Endothelial cell of umbilical vein (primary cell): ENCODE measurements around the gene ZMAT5. TPM values are rescaled to one million over a fixed set of nuclear protein-coding genes. Genes with fewer than 3 reads are reported as not detected.

Experiments
- BruUV-seq: library from RNA; stranded (reverse); fragments of 400-500 nt; replicated peaks from 2 replicates; lab custom pipeline; 2021; lab: Mats Ljungman, UMichigan
- CTCF ChIA-PET: fragments of 300-600, 350-600 bp; sonication (Branson Sonifier 250); formaldehyde crosslinking; loops from one replicate; lab custom pipeline; 2021; ENCODE audit warnings: antibody characterized with exemption, inconsistent platforms; lab: Charles Lee
- POLR2A ChIA-PET: fragments of 300-600, 350-600 bp; sonication (Branson Sonifier 250); formaldehyde crosslinking; loops from one replicate; lab custom pipeline; 2021; ENCODE audit warnings: antibody characterized with exemption, inconsistent platforms; lab: Charles Lee
- DNase-seq: peaks from one replicate; pipeline ENCODE4 v3.0.0-alpha.2; 2011; ENCODE audit warnings: low read depth, low spot score
- FAIRE-seq: peaks from 2 replicates; lab custom pipeline; 2011; peaks lifted over from hg19 to GRCh38; lab: Jason Lieb, UNC
- H2AFZ ChIP-seq: 2 replicates; pipeline ENCODE4 v1.6.0; 2012; ENCODE audit warnings: low read depth, low read length, control low read depth, inconsistent platforms
- H3K27ac ChIP-seq: 2 replicates; pipeline ENCODE4 v1.5.1; 2011; ENCODE audit warnings: low read depth, mild to moderate bottlenecking, control low read depth, low read length, moderate library complexity; ENCODE audit not compliant: insufficient read depth
- H3K27me3 ChIP-seq, 2 experiments: 2 replicates each; pipeline versions ENCODE4 v1.6.0 to v1.6.1; 2011; ENCODE audit warnings: low read length in 2 of 2, mixed read lengths in 1 of 2; ENCODE audit not compliant: control insufficient read depth in 2 of 2, insufficient read depth in 2 of 2
- H3K36me3 ChIP-seq, 2 experiments: 2 replicates in 1 of 2; 3 replicates in 1 of 2; pipeline ENCODE4 v1.5.1; 2011; ENCODE audit warnings: low read length in 2 of 2, mild to moderate bottlenecking in 1 of 2, moderate library complexity in 1 of 2; ENCODE audit not compliant: control insufficient read depth in 2 of 2, insufficient read depth in 2 of 2; ENCODE audit errors: extremely low read depth in 1 of 2
- H3K4me1 ChIP-seq: 3 replicates; pipeline ENCODE4 v1.5.1; 2011; ENCODE audit warnings: mild to moderate bottlenecking, low read length; ENCODE audit not compliant: control insufficient read depth, insufficient read depth; ENCODE audit errors: extremely low read depth
- H3K4me2 ChIP-seq: 2 replicates; pipeline ENCODE4 v1.6.1; 2011; ENCODE audit warnings: low read length, control low read depth, mixed read lengths; ENCODE audit not compliant: insufficient read depth
- H3K4me3 ChIP-seq, 3 experiments: fragments of 200-600 bp in 1 of 3; sonication (generic), shearing (Covaris generic) in 1 of 3; replicated peaks in 1 of 3; 2 replicates each; pipeline ENCODE4 v1.5.1; 2011 to 2016; ENCODE audit warnings: control low read depth in 3 of 3, low read length in 3 of 3, mild to moderate bottlenecking in 2 of 3, inconsistent platforms in 1 of 3, low read depth in 1 of 3, moderate library complexity in 1 of 3; ENCODE audit not compliant: insufficient read depth in 1 of 3
- H3K79me2 ChIP-seq: 2 replicates; pipeline ENCODE4 v1.6.0; 2012; ENCODE audit warnings: low read length, inconsistent platforms; ENCODE audit not compliant: control insufficient read depth, insufficient read depth
- H3K9ac ChIP-seq: replicated peaks from 2 replicates; pipeline ENCODE3; 2011; ENCODE audit warnings: low read length, control low read depth; ENCODE audit not compliant: insufficient read depth; ENCODE audit errors: extremely low read depth
- H3K9me1 ChIP-seq: replicated peaks from 3 replicates; pipeline ENCODE4 v1.6.0; 2011; ENCODE audit warnings: mild to moderate bottlenecking, low read length; ENCODE audit not compliant: control insufficient read depth, insufficient read depth; ENCODE audit errors: extremely low read depth
- H3K9me3 ChIP-seq: replicated peaks from 2 replicates; pipeline ENCODE4 v1.5.1; 2012; ENCODE audit warnings: low read length, inconsistent platforms; ENCODE audit not compliant: control insufficient read depth, insufficient read depth
- H4K20me1 ChIP-seq: replicated peaks from 2 replicates; pipeline ENCODE3; 2011; ENCODE audit warnings: mild to moderate bottlenecking, low read length; ENCODE audit not compliant: control insufficient read depth, insufficient read depth; ENCODE audit errors: extremely low read depth
- EZH2 ChIP-seq: IDR thresholded peaks from 2 replicates; pipeline ENCODE4 v1.6.1; 2012; ENCODE audit warnings: borderline replicate concordance, low read depth, mild to moderate bottlenecking, moderate library complexity, low read length, inconsistent platforms; ENCODE audit not compliant: severe bottlenecking
- FOS ChIP-seq: IDR thresholded peaks from 2 replicates; pipeline ENCODE4 v1.6.1; 2011; ENCODE audit warnings: mild to moderate bottlenecking, low read length, moderate library complexity, borderline replicate concordance; ENCODE audit not compliant: insufficient read depth
- GATA2 ChIP-seq: IDR thresholded peaks from 2 replicates; pipeline ENCODE4 v1.7.0; 2011; ENCODE audit warnings: low read depth, mild to moderate bottlenecking, moderate library complexity, mixed read lengths, low read length; ENCODE audit not compliant: insufficient read length, insufficient read depth
- JUN ChIP-seq: IDR thresholded peaks from 2 replicates; pipeline ENCODE4 v1.6.1; 2011; ENCODE audit warnings: borderline replicate concordance, low read depth; ENCODE audit not compliant: insufficient read length, insufficient read depth
- MAX ChIP-seq: IDR thresholded peaks from 2 replicates; pipeline ENCODE4 v1.6.1; 2011; ENCODE audit not compliant: insufficient read depth, insufficient read length
- MYC ChIP-seq: IDR thresholded peaks from one replicate; pipeline ENCODE4 v1.6.1; 2011; ENCODE audit warnings: mild to moderate bottlenecking, low read depth, low read length
- POLR2A ChIP-seq: IDR thresholded peaks from 2 replicates; pipeline ENCODE4 v1.6.1; 2012; ENCODE audit warnings: low read depth, mild to moderate bottlenecking, control low read depth, low read length
- dilution Hi-C: fragments of 300-500 bp; cut with MboI; formaldehyde crosslinking; loops from one replicate; pipeline ENCODE4 v1.15.0; 2019; ENCODE audit warnings: low sequenced_read_pairs; ENCODE audit not compliant: extremely low pct_ligation_motif_present
- intact Hi-C: fragments of 100-400 bp; cut with micrococcal nuclease; formaldehyde crosslinking; loops from one replicate; pipeline ENCODE4 v1.10.0; 2022
- polyA plus RNA-seq, 4 experiments: library from polyadenylated mRNA; depleted of rRNA in 3 of 4; stranded (reverse) in 3 of 4; unstranded in 1 of 4; fragments of >200 nt; gene quantifications; 2 replicates each; pipeline versions ENCODE4 v1.2.1 to v1.2.3, GENCODE V29; 2011 to 2012; ENCODE audit warnings: missing spikeins in 1 of 4
- total RNA-seq: library from RNA; stranded (reverse); gene quantifications from 2 replicates; pipeline ENCODE4 v1.2.3, GENCODE V29; 2021
- TF ChIP-seq, protein P1 (sequence below), 2 donors: IDR thresholded peaks; 1 replicate in 1 of 2; 2 replicates in 1 of 2; pipeline ENCODE4 v1.5.1; 2011; ENCODE audit warnings: low read length in 2 of 2, mild to moderate bottlenecking in 2 of 2, moderate library complexity in 2 of 2, control low read depth in 1 of 2, inconsistent platforms in 1 of 2, low read depth in 1 of 2; ENCODE audit not compliant: insufficient read depth in 1 of 2; ENCODE audit errors: extremely low read depth in 1 of 2

The ZMAT5 gene
- total and polyA plus RNA-seq, 2 donors (not counting 3 experiments of a cell fraction or from before 2014, with no cell fraction given), result 24.9 to 43.6 TPM

DNA sequence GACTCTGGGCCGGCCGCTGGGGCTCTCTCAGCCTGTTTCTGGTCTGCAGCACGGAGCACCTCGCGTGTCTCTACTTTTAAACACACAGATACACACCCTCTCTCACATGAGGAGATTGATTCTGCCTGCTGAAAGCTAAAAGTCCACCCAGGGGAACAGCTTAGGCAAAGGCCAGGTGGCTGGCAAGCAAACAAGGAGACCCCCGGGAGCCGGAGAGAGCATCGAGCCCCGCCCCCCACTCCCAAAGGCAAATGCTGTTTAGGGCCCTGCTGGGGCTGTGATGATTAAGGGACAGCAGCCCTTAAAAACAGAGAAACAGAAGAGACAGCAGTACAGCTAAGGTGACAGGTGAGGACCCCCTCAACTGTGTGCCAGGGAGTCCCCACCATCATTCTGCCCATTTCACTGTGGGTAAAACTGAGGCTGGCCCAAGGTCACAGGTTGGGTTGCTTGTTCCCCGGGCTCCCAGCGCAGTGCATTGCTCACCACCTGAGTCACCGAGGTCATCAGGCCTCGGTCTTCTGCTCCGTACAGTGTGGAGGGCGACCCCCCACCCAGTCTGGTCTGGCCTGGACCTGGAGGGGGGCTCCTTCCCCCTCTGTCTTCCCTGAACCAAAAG lies 40.2 kb downstream of the ZMAT5 start:
- no peaks in the 10 kb centered on the region for H3K9me1 ChIP-seq
- peaks cover 0 to 2% of the 10 kb centered on the region in 2 experiments for H3K36me3 ChIP-seq
- TF ChIP-seq MAX (no peak), JUN (no peak), MYC (no peak), POLR2A (no peak), EZH2 (no peak), GATA2 (no peak), FOS (no peak)
- TF ChIP-seq, protein P1, sequence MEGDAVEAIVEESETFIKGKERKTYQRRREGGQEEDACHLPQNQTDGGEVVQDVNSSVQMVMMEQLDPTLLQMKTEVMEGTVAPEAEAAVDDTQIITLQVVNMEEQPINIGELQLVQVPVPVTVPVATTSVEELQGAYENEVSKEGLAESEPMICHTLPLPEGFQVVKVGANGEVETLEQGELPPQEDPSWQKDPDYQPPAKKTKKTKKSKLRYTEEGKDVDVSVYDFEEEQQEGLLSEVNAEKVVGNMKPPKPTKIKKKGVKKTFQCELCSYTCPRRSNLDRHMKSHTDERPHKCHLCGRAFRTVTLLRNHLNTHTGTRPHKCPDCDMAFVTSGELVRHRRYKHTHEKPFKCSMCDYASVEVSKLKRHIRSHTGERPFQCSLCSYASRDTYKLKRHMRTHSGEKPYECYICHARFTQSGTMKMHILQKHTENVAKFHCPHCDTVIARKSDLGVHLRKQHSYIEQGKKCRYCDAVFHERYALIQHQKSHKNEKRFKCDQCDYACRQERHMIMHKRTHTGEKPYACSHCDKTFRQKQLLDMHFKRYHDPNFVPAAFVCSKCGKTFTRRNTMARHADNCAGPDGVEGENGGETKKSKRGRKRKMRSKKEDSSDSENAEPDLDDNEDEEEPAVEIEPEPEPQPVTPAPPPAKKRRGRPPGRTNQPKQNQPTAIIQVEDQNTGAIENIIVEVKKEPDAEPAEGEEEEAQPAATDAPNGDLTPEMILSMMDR (IDR thresholded peaks at IDR 0.05; ENCODE audit: extremely low read depth in 1 of 2, insufficient read depth in 1 of 2, low read depth in 1 of 2, low read length in 2 of 2), result no peak
- H3K27ac ChIP-seq, result no peak overlapping the region
- BruUV-seq, result no TSS peak
- intact Hi-C loops, result loop anchor here (1.0 to 5.0 kb wide), 2 partner anchors 281 to 363 kb away; no protein-coding TSS in a partner anchor
- no peaks in the 10 kb centered on the region for H3K79me2 ChIP-seq
- no peak overlapping the region for H3K4me2 ChIP-seq
- ChIA-PET CTCF (interaction anchor here (0.6 to 2.2 kb wide), 8 partner anchors 91 to 362 kb away, joined by 3 to 26 read pairs (median 4); no protein-coding TSS in a partner anchor), POLR2A (no interaction called here)
- dilution Hi-C loops, result no loop called here
- no peaks in the 10 kb centered on the region for H4K20me1 ChIP-seq
- no peak overlapping the region for H2AFZ ChIP-seq
- peaks cover 0 to under 1% of the 10 kb centered on the region in 2 experiments for H3K27me3 ChIP-seq
- no peaks in the 10 kb centered on the region for H3K4me1 ChIP-seq
- H3K4me3 ChIP-seq, result no peak overlapping the region
- H3K9me3 ChIP-seq, result no peaks in the 10 kb centered on the region
- FAIRE-seq (no peak), DNase-seq (no peak)
- no peak overlapping the region for H3K9ac ChIP-seq
